Left ventricle myocardium inferior (tissue), 1 donor: ENCODE results near the gene MPDU1. TPM values are rescaled to one million over a fixed set of nuclear protein-coding genes. Genes with fewer than 3 reads are reported as not detected.

ENCODE experiments used
- DNase-seq: peaks from one replicate; pipeline ENCODE4 v3.0.0-alpha.2; 2020
- H3K27ac ChIP-seq: fragments of 200-600 bp; replicated peaks from 2 replicates; pipeline ENCODE4 v1.8.0; 2021
- H3K27me3 ChIP-seq: fragments of 200-600 bp; 2 replicates; pipeline ENCODE4 v1.8.0; 2021; ENCODE audit warnings: low read depth
- H3K36me3 ChIP-seq: fragments of 200-600 bp; 2 replicates; pipeline ENCODE4 v1.8.0; 2021
- H3K4me1 ChIP-seq: fragments of 200-600 bp; 2 replicates; pipeline ENCODE4 v1.8.0; 2021
- H3K4me3 ChIP-seq: fragments of 200-600 bp; 2 replicates; pipeline ENCODE4 v1.8.0; 2021; ENCODE audit warnings: mild to moderate bottlenecking, moderate library complexity
- H3K9me3 ChIP-seq: fragments of 200-600 bp; replicated peaks from 2 replicates; pipeline ENCODE4 v1.8.0; 2021
- intact Hi-C: fragments of 100-400 bp; cut with micrococcal nuclease; formaldehyde crosslinking; loops from one replicate; pipeline ENCODE4 v1.11.0; 2022
- total RNA-seq: library from RNA; stranded (reverse); fragmentation: NEBNext Ultra II Directional; extraction: Animal tissue kit (Norgen Biotek cat#: 25700); gene quantifications from one replicate; pipeline ENCODE4 v1.2.1, GENCODE V29; 2021
- TF ChIP-seq, protein P1 (sequence below): fragments of 200-600 bp; IDR thresholded peaks from 2 replicates; pipeline ENCODE4 v1.8.0; 2021; ENCODE audit warnings: antibody characterized with exemption, mild to moderate bottlenecking, borderline replicate concordance
- donor health status: DM: no; HTN: yes; CAD: no; lungs with severe emphysema.

Gene MPDU1
- total RNA-seq, 1 donor from 2014 or later = 24.9 TPM

DNA sequence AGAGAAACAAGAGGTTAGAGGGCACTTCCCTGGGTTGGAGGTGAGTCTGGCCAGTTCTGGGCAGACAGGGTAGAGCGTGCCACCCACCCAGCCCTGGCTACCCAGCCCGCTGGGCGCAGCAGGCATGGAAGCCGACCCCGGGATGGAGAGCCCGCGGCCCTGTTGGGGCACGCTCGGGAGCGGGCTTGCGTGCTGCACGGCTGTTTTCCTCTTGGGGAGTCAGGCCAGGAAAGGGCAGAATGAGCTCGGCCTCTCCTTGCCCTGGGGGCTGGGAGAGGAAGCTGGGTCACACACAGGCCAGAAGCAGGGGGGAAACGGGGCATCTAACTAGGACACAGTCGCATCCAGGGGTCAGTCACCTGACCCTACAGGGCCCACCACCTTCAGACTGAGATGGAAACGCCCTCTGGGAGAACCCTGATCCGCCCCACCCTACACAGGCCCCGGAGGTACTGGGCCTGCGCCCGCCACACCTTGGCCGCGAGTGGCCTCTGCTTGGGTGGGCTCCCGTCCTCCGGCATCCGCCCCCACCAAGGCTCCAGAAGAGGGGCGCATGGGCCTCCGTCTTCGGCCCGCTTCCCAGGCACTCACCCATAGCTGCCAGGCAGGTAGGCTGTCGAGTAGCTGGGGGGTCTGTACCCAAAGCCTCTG is 5.0 kb downstream of the MPDU1 start:
- Histone ChIP-seq H3K36me3 (peaks cover 42% of the 10 kb centered on the region), H3K27me3 (no peaks in the 10 kb centered on the region), H3K9me3 (no peaks in the 10 kb centered on the region), H3K27ac (peak overlapping the region; percentile 83), H3K4me1 (peaks cover 52% of the 10 kb centered on the region), H3K4me3 (peak overlapping the region; percentile 63)
- intact Hi-C loops = no loop called here
- TF ChIP-seq, protein P1, sequence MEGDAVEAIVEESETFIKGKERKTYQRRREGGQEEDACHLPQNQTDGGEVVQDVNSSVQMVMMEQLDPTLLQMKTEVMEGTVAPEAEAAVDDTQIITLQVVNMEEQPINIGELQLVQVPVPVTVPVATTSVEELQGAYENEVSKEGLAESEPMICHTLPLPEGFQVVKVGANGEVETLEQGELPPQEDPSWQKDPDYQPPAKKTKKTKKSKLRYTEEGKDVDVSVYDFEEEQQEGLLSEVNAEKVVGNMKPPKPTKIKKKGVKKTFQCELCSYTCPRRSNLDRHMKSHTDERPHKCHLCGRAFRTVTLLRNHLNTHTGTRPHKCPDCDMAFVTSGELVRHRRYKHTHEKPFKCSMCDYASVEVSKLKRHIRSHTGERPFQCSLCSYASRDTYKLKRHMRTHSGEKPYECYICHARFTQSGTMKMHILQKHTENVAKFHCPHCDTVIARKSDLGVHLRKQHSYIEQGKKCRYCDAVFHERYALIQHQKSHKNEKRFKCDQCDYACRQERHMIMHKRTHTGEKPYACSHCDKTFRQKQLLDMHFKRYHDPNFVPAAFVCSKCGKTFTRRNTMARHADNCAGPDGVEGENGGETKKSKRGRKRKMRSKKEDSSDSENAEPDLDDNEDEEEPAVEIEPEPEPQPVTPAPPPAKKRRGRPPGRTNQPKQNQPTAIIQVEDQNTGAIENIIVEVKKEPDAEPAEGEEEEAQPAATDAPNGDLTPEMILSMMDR = no peak
- DNase-seq = no peak

DNA sequence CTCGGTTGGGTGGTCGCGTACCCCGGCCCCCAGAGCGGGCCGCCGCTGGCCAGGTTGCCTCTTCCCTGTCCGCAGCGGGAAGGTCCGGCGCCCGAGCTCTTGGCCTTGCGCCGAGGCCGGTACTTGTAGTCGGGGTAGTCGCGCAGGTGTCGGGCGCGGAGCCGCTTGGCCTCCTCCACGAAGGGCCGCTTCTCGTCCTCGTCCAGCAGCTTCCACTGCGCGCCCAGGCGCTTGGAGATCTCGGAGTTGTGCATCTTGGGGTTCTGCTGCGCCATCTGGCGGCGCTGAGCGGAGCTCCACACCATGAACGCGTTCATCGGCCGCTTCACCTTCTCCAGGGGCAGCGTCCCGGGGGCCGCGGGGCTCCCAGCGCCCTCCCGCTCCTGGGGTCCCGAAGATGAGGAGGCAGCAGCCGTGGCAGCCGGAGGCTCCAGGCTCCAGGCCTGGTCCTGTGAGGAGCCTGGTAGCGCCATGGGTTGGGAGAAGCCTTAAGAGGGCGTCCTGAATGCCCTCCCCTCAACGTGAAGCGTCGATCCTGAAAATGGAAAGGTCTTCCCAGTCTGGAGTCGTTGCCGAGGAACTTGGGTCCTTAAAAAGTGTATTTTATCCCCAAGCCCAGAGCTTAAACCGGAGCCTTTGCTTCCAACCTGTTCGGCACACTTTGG is 5.7 kb downstream of the MPDU1 start:
- Histone ChIP-seq H3K27ac (peak overlapping the region; percentile 83), H3K9me3 (no peaks in the 10 kb centered on the region), H3K4me1 (peaks cover 46% of the 10 kb centered on the region), H3K27me3 (no peaks in the 10 kb centered on the region), H3K36me3 (peaks cover 48% of the 10 kb centered on the region), H3K4me3 (peak overlapping the region; percentile 63)
- peak; percentile 87 for DNase-seq
- TF ChIP-seq, protein P1 = peak; percentile 93
- intact Hi-C loops = no loop called here

DNA sequence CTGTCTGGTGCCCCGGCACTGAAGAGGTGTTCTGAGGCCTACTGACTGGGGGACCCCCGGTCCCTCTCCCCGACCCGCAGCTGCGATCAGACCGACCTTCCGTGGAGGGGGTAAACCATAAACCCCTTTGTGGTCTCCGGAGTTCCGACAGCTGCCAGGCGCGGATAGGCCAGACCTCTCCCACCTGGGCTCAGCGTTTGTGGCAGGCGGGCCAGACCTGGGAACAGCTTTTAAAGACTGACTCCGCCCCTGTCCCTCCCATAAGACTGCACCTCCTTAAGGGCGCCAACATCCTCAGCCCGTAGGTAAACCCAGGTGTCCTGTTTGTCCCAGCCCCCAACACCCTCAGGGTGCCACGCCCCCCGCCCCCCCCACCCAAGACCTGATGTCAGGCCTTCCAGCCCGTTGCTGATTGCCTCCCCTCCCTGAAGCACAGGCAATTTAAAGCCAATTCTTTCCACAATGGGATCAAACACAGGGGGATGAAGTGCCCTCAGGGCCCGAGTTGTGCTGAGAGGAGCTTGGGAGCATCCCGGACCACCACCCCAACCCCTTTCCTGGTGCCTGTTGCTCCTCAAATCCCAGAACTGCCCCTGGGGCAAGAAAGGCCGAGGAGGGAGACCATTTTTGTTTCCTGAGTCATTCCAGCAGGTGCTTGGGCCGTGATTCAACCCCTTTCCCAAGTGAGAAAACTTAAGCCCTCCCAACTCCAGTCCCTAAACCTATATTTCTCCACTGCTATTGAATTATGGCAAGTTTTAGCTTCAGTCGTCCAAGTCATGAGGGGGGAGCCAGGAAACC is 6.4 kb downstream of the MPDU1 start, which contains the start of gene SOX15:
TSS of gene SOX15 (minus strand) at position 204 of the 801 bp plus-strand sequence. CDS start 418 bp downstream, outside the sequence.
- no peak for DNase-seq
- intact Hi-C loops = no loop called here
- Histone ChIP-seq H3K36me3 (peaks cover 56% of the 10 kb centered on the region), H3K4me3 (peak within 1 kb of the TSS; percentile 63), H3K27me3 (no peaks in the 10 kb centered on the region), H3K4me1 (peaks cover 38% of the 10 kb centered on the region), H3K27ac (peak within 1 kb of the TSS; percentile 83), H3K9me3 (no peaks in the 10 kb centered on the region)
- TF ChIP-seq, protein P1 = no peak

DNA sequence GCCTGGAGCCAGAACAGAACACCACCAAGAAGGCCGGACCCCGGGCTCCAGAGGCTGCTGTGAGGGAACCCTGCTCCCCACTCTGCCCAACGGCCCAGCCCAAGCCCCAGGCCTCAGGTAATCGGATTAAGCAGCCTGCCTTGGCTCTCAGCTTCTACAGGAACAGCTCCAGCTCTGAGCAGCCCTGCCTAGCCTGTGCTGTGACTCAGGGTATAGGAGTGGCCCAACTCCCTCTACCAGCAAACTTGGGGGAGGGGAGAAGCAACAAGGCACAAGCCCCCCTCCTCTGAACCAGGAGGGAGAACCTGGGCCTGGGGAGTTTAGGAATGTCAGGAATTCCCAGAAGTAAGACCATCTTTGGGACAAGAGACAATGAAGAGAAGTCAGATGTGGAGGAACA is 7.1 kb downstream of the MPDU1 start:
- Histone ChIP-seq H3K4me1 (peaks cover 32% of the 10 kb centered on the region), H3K9me3 (no peaks in the 10 kb centered on the region), H3K36me3 (peaks cover 61% of the 10 kb centered on the region), H3K27me3 (no peaks in the 10 kb centered on the region), H3K27ac (no peak overlapping the region), H3K4me3 (no peak overlapping the region)
- intact Hi-C loops = no loop called here
- TF ChIP-seq, protein P1 = no peak
- DNase-seq = no peak

DNA sequence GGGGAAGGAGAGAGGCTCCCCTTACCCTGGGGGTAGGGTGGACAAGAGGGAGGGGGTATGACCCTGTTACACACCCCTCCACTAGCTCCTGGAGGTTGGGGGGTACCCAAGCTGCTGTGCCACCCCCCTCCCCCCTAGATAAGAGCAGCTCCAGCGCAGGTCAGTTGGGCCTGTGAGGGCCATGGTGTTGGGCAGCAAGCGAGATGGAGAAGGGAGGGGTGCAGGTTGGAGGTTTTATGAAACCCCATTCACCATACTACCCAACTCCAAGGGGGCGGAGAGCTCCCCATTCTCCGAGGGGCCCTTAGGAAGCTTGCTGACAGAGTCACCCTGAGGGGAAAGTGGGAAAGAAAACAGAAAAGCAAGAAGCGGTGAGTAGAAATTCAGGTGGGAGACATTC is 7.9 kb downstream of the MPDU1 start:
- peaks cover 67% of the 10 kb centered on the region for H3K36me3 ChIP-seq
- no peak for DNase-seq
- H3K4me1 ChIP-seq = peaks cover 31% of the 10 kb centered on the region
- no peaks in the 10 kb centered on the region for H3K27me3 ChIP-seq
- intact Hi-C loops = no loop called here
- no peaks in the 10 kb centered on the region for H3K9me3 ChIP-seq
- H3K4me3 ChIP-seq = no peak overlapping the region
- TF ChIP-seq, protein P1 = no peak
- no peak overlapping the region for H3K27ac ChIP-seq
